ENCODE data around the gene MED25.

Gene MED25

GRCh38 chr19:49837009-49837310 lies 18.9 kb downstream of the MED25 start:
- in situ Hi-C loops (cut with MboI; ENCODE audit: low pct_unique_long_range_greater_than_20kb, low sequenced_read_pairs), result no loop called here
- DNase-seq, result no peak

GRCh38 chr19:49837425-49837824 lies 19.3 kb downstream of the MED25 start:
- DNase-seq, result no peak
- in situ Hi-C loops (cut with MboI; ENCODE audit: low pct_unique_long_range_greater_than_20kb, low sequenced_read_pairs), result no loop called here

GRCh38 chr19:49838885-49839588 lies 20.9 kb downstream of the MED25 start:
- in situ Hi-C loops (cut with MboI; ENCODE audit: low pct_unique_long_range_greater_than_20kb, low sequenced_read_pairs), result no loop called here
- no peak for DNase-seq

- in situ Hi-C loops (cut with MboI; ENCODE audit: low pct_unique_long_range_greater_than_20kb, low sequenced_read_pairs), result no loop called here
- DNase-seq, result no peak
These were observed 21.6 kb downstream of the MED25 start for GRCh38 chr19:49839713-49840112.

GRCh38 chr19:49840321-49840720 lies 22.2 kb downstream of the MED25 start:
- in situ Hi-C loops (cut with MboI; ENCODE audit: low pct_unique_long_range_greater_than_20kb, low sequenced_read_pairs), result no loop called here
- no peak for DNase-seq

- in situ Hi-C loops (cut with MboI; ENCODE audit: low pct_unique_long_range_greater_than_20kb, low sequenced_read_pairs), result no loop called here
- DNase-seq, result no peak
These were observed 22.7 kb downstream of the MED25 start for GRCh38 chr19:49840736-49841249.

GRCh38 chr19:49843265-49843664 lies 25.2 kb downstream of the MED25 start:
- DNase-seq, result no peak
- in situ Hi-C loops (cut with MboI; ENCODE audit: low pct_unique_long_range_greater_than_20kb, low sequenced_read_pairs), result no loop called here

- in situ Hi-C loops (cut with MboI; ENCODE audit: low pct_unique_long_range_greater_than_20kb, low sequenced_read_pairs), result no loop called here
- no peak for DNase-seq
These were observed 26.3 kb downstream of the MED25 start for GRCh38 chr19:49844138-49845095.

GRCh38 chr19:49845414-49845813 lies 27.3 kb downstream of the MED25 start:
- no peak for DNase-seq
- in situ Hi-C loops (cut with MboI; ENCODE audit: low pct_unique_long_range_greater_than_20kb, low sequenced_read_pairs), result no loop called here

- in situ Hi-C loops (cut with MboI; ENCODE audit: low pct_unique_long_range_greater_than_20kb, low sequenced_read_pairs), result no loop called here
These were observed 28.3 kb downstream of the MED25 start for GRCh38 chr19:49846408-49846807.

GRCh38 chr19:49847731-49848696 lies 29.9 kb downstream of the MED25 start:
- peak; percentile 64 for DNase-seq
- in situ Hi-C loops (cut with MboI; ENCODE audit: low pct_unique_long_range_greater_than_20kb, low sequenced_read_pairs), result no loop called here

More at GRCh38 chr19:49846408-49846807, 28.3 kb downstream of the MED25 start:
- no peak for DNase-seq

- in situ Hi-C loops (cut with MboI; ENCODE audit: low pct_unique_long_range_greater_than_20kb, low sequenced_read_pairs), result no loop called here
- no peak for DNase-seq
These were observed 30.8 kb downstream of the MED25 start for GRCh38 chr19:49848938-49849337.

- DNase-seq, result no peak
- in situ Hi-C loops (cut with MboI; ENCODE audit: low pct_unique_long_range_greater_than_20kb, low sequenced_read_pairs), result no loop called here
These were observed 31.5 kb downstream of the MED25 start for GRCh38 chr19:49849433-49850220.

- no peak for DNase-seq
- in situ Hi-C loops (cut with MboI; ENCODE audit: low pct_unique_long_range_greater_than_20kb, low sequenced_read_pairs), result no loop called here
These were observed 32.1 kb downstream of the MED25 start for GRCh38 chr19:49850221-49850486.

- in situ Hi-C loops (cut with MboI; ENCODE audit: low pct_unique_long_range_greater_than_20kb, low sequenced_read_pairs), result no loop called here
- DNase-seq, result peak; percentile 92
These were observed 32.6 kb downstream of the MED25 start, which contains the start of gene PTOV1 for GRCh38 chr19:49850487-49851342. TSS of gene PTOV1 (plus strand) at chr19:49851159.

- in situ Hi-C loops (cut with MboI; ENCODE audit: low pct_unique_long_range_greater_than_20kb, low sequenced_read_pairs), result no loop called here
These were observed 33.6 kb downstream of the MED25 start for GRCh38 chr19:49851456-49852259.

GRCh38 chr19:49852631-49853126 lies 34.6 kb downstream of the MED25 start:
- no peak for DNase-seq
- in situ Hi-C loops (cut with MboI; ENCODE audit: low pct_unique_long_range_greater_than_20kb, low sequenced_read_pairs), result no loop called here

More at GRCh38 chr19:49851456-49852259, 33.6 kb downstream of the MED25 start:
- DNase-seq, result no peak
